LNCaP clone FGC (cell line): ENCODE measurements around the gene PSMD12.
"Not testable (repeated sequence)": the region's sequence is repeated elsewhere in the genome, so short reads cannot be mapped to it uniquely, and the experiment has no call there.

Experiments used
- DNase-seq: peaks from one replicate; pipeline ENCODE4 v3.0.0-alpha.2; 2011; ENCODE audit warnings: low read depth
- H3K4me3 ChIP-seq: 2 replicates; pipeline ENCODE4 v1.5.1; 2011; ENCODE audit warnings: mild to moderate bottlenecking, low read depth, low read length, control low read depth
- CTCF ChIP-seq: IDR thresholded peaks from 2 replicates; pipeline ENCODE4 v1.5.1; 2012; ENCODE audit warnings: mild to moderate bottlenecking; ENCODE audit not compliant: control insufficient read depth, insufficient read depth; ENCODE audit errors: extremely low read depth

The PSMD12 gene

GRCh38 chr17:67358612-67359011, 7.8 kb downstream of the PSMD12 start:
- no peak for TF ChIP-seq CTCF
- no peak overlapping the region for H3K4me3 ChIP-seq
- no peak for DNase-seq

GRCh38 chr17:67353929-67354574, 12.3 kb downstream of the PSMD12 start:
- no peak for DNase-seq
- H3K4me3 ChIP-seq, result no peak overlapping the region
- TF ChIP-seq CTCF, result no peak

GRCh38 chr17:67353161-67353560, 13.2 kb downstream of the PSMD12 start:
- no peak overlapping the region for H3K4me3 ChIP-seq

GRCh38 chr17:67349420-67349819, 17.0 kb downstream of the PSMD12 start:
- DNase-seq, result no peak
- TF ChIP-seq CTCF, result no peak

More at GRCh38 chr17:67353161-67353560, 13.2 kb downstream of the PSMD12 start:
- no peak for DNase-seq
- TF ChIP-seq CTCF, result no peak

GRCh38 chr17:67347826-67348225, 18.6 kb downstream of the PSMD12 start:
- no peak for TF ChIP-seq CTCF
- H3K4me3 ChIP-seq, result no peak overlapping the region
- no peak for DNase-seq

More at GRCh38 chr17:67349420-67349819, 17.0 kb downstream of the PSMD12 start:
- H3K4me3 ChIP-seq, result no peak overlapping the region

GRCh38 chr17:67343237-67343636, 23.1 kb downstream of the PSMD12 start:
- TF ChIP-seq CTCF, result no peak
- H3K4me3 ChIP-seq, result no peak overlapping the region
- no peak for DNase-seq

GRCh38 chr17:67338353-67338752, 28.0 kb downstream of the PSMD12 start:
- H3K4me3 ChIP-seq, DNase-seq: not testable (repeated sequence)
